Heart right ventricle (tissue), 16 donors: ENCODE measurements around the gene BAIAP3. TPM values are rescaled to one million over a fixed set of nuclear protein-coding genes. Genes with fewer than 3 reads are reported as not detected.

ENCODE experiments used
- ATAC-seq, 8 donors: fragments of 200-7000 bp; cut with Tn5 transposase; one replicate each; pipeline ENCODE4 v1.9.1; 2020; ENCODE audit warnings: mild to moderate bottlenecking in 8 of 8, moderate library complexity in 8 of 8, moderate number of reproducible peaks in 1 of 8
- DNase-seq, 2 donors: peaks; one replicate each; pipeline ENCODE4 v3.0.0-alpha.2; 2020
- H3K27ac ChIP-seq, 10 donors: fragments of 200-600 bp; sonication (generic) in 2 of 10; one replicate each; pipeline versions ENCODE4 v1.5.0 to v1.8.0; 2020 to 2022; ENCODE audit warnings: mild to moderate bottlenecking in 3 of 10
- H3K27me3 ChIP-seq, 7 donors: fragments of 200-600 bp; one replicate each; pipeline ENCODE4 v1.8.0; 2021 to 2022; ENCODE audit warnings: mild to moderate bottlenecking in 2 of 7
- H3K36me3 ChIP-seq, 9 donors: fragments of 200-600 bp; sonication (generic) in 1 of 9; one replicate each; pipeline versions ENCODE4 v1.5.0 to v1.8.0; 2020 to 2022; ENCODE audit warnings: mild to moderate bottlenecking in 2 of 9
- H3K4me1 ChIP-seq, 9 donors: fragments of 200-600 bp; sonication (generic) in 1 of 9; one replicate each; pipeline versions ENCODE4 v1.5.0 to v1.8.0; 2020 to 2022; ENCODE audit warnings: mild to moderate bottlenecking in 4 of 9
- H3K4me3 ChIP-seq, 10 donors: fragments of 200-600 bp; sonication (generic) in 2 of 10; one replicate each; pipeline versions ENCODE4 v1.5.0 to v1.8.0; 2020 to 2022; ENCODE audit warnings: mild to moderate bottlenecking in 7 of 10, moderate library complexity in 2 of 10
- H3K9me3 ChIP-seq, 11 donors: fragments of 200-600 bp in 10 of 11; sonication (generic) in 2 of 11; one replicate each; pipeline versions ENCODE4 v1.5.0 to v1.8.0; 2013 to 2022; ENCODE audit warnings: mild to moderate bottlenecking in 2 of 11, control low read depth in 1 of 11, moderate library complexity in 1 of 11
- CTCF ChIP-seq, 9 donors: fragments of 200-600 bp; sonication (generic) in 2 of 9; IDR thresholded peaks; one replicate each; pipeline versions ENCODE4 v1.5.0 to v1.8.0; 2021 to 2022; ENCODE audit warnings: antibody characterized with exemption in 9 of 9, mild to moderate bottlenecking in 5 of 9, moderate library complexity in 1 of 9
- WGBS, 2 donors: extraction: QIAGEN DNeasy Blood & Tissue Kit; methylation state at CpG; one replicate each; pipeline ENCODE4 v1.1.7; 2013; ENCODE audit warnings: inconsistent platforms in 1 of 2; 5-methylcytosine and 5-hydroxymethylcytosine counted together
- intact Hi-C, 10 donors: fragments of 100-400 bp; cut with DNase I; formaldehyde crosslinking; loops; one replicate each; pipeline versions ENCODE4 v1.11.1 to v1.14.2; 2022
- polyA plus RNA-seq, 2 donors: library from polyadenylated mRNA; stranded (reverse); fragments of 200-250 nt; gene quantifications; one replicate each; pipeline ENCODE4 v1.2.3, GENCODE V29; 2013
- total RNA-seq, 10 donors: library from RNA; stranded (reverse); fragmentation: NEBNext Ultra II Directional in 3 of 10; extraction: Animal tissue kit (Norgen Biotek cat#: 25700) in 3 of 10; gene quantifications; one replicate each; pipeline versions ENCODE4 v1.2.1 to v1.2.4, GENCODE V29; 2021 to 2023
- donor health status: Arrhythmogenic right ventricular cardiomyopathy.
- donor health status: ischemic (EF 13 %, LVEDD 7.1; RV severe dilation, severe dysfunction).
- donor health status: healthy with polysubstance abuse.
- donor health status: DM: no; HTN: yes; CAD: no.
- donor health status: DM: no; HTN: no; CAD: no.
- donor health status: ischemic (EF 25% LVEDD 6.9; RV normal size, moderate dysfunction).
- donor health status: ischemic (EF 25% LVEDD 5.7; RV mildly dilated, moderate dysfunction).
- donor health status: healthy.
- donor health status: DM: yes; HTN: yes; CAD: no.
- donor health status: Ischemic cardiomyopathy.
- donor health status: ischemic (EF 35%, LVEDD 5.7; RV mildly dilated, moderate dysfunction).
- donor health status: nonischemic (EF 11% LVEDD 7.7; RV severe dilation, severe dysfunction).
- donor health status: DM: yes; HTN: yes; CAD: no.
- donor health status: PGD.
- donor health status: ischemic (EF 29% LVEDD 5.4; RV normal size, mild dysfunction).
- donor health status: nonischemic (EF 23%, LVEDD 6.1; RV moderate dilation, normal function).

BAIAP3 gene
- total and polyA plus RNA-seq, 12 donors, result 0.37 to 6.8 (median 2.0) TPM

GRCh38 chr16:1356061-1356900, 22.8 kb downstream of the BAIAP3 start:
- DNase-seq, result no peak
- no peak for TF ChIP-seq CTCF (IDR thresholded peaks at IDR 0.05)
- H3K36me3 ChIP-seq, result peaks cover 0 to 35% (median 0%) of the 10 kb centered on the region in 9 donors
- peaks cover 3 to 28% (median 21%) of the 10 kb centered on the region in 9 donors for H3K4me1 ChIP-seq
- no peak overlapping the region for H3K27ac ChIP-seq
- H3K4me3 ChIP-seq, result no peak overlapping the region
- intact Hi-C loops, result no loop called here
- 80 to 82% methylated on average over 30 to 33 of the region's 33 CpGs for WGBS, 2 donors
- peak in 2 of 8 donors; percentile 7 to 10 for ATAC-seq
- no peaks in the 10 kb centered on the region for H3K27me3 ChIP-seq
- no peaks in the 10 kb centered on the region for H3K9me3 ChIP-seq

GRCh38 chr16:1357906-1358566, 24.6 kb downstream of the BAIAP3 start:
- peak in 2 of 8 donors; percentile 18 to 44 for ATAC-seq
- no peak for TF ChIP-seq CTCF (IDR thresholded peaks at IDR 0.05)
- no peaks in the 10 kb centered on the region for H3K9me3 ChIP-seq
- peaks cover 0 to 53% (median 12%) of the 10 kb centered on the region in 9 donors for H3K36me3 ChIP-seq
- no peak for DNase-seq
- 80 to 82% methylated on average over 19 of the region's 19 CpGs for WGBS, 2 donors
- no peaks in the 10 kb centered on the region for H3K27me3 ChIP-seq
- intact Hi-C loops, result no loop called here
- H3K4me3 ChIP-seq, result no peak overlapping the region
- peak overlapping the region in 1 of 10 donors; percentile 8 for H3K27ac ChIP-seq
- peaks cover under 1 to 17% (median 9%) of the 10 kb centered on the region in 9 donors for H3K4me1 ChIP-seq

- intact Hi-C loops, result no loop called here
- 94 to 95% methylated on average over 43 of the region's 43 CpGs for WGBS, 2 donors
- DNase-seq, result peak in 1 of 2 donors; percentile 2
Measured at GRCh38 chr16:1361685-1362360, 28.4 kb downstream of the BAIAP3 start.

More at GRCh38 chr16:1361685-1362360, 28.4 kb downstream of the BAIAP3 start:
- peaks cover 0 to 91% (median 28%) of the 10 kb centered on the region in 9 donors for H3K36me3 ChIP-seq
- no peaks in the 10 kb centered on the region for H3K9me3 ChIP-seq
- TF ChIP-seq CTCF (IDR thresholded peaks at IDR 0.05), result no peak
- no peak overlapping the region for H3K27ac ChIP-seq
- H3K4me3 ChIP-seq, result no peak overlapping the region
- H3K4me1 ChIP-seq, result peaks cover 0 to 4% (median 0%) of the 10 kb centered on the region in 9 donors
- H3K27me3 ChIP-seq, result no peaks in the 10 kb centered on the region
- ATAC-seq, result no peak
